Kidney (tissue), 14 donors: ENCODE data around the gene CACNA1S. TPM values are rescaled to one million over a fixed set of nuclear protein-coding genes. Genes with fewer than 3 reads are reported as not detected.

Experiments
- DNase-seq, 5 donors: peaks; one replicate each; pipeline ENCODE4 v3.0.0-alpha.2; 2013 to 2020
- FAIRE-seq: peaks from 2 replicates; lab custom pipeline; 2012; peaks lifted over from hg19 to GRCh38; lab: Jason Lieb, UNC
- H3K27ac ChIP-seq, 2 donors: one replicate each; pipeline ENCODE4 v1.7.0; 2013; ENCODE audit warnings: low read depth in 2 of 2, low read length in 2 of 2, inconsistent platforms in 1 of 2
- H3K27me3 ChIP-seq: one replicate; pipeline ENCODE4 v1.7.1; 2013; ENCODE audit warnings: low read length, inconsistent platforms; ENCODE audit not compliant: control insufficient read depth, insufficient read depth
- H3K36me3 ChIP-seq, 3 donors: one replicate each; pipeline versions ENCODE4 v1.7.0 to v1.7.1; 2013; ENCODE audit warnings: low read length in 3 of 3, control low read depth in 1 of 3, inconsistent platforms in 1 of 3; ENCODE audit not compliant: insufficient read depth in 3 of 3, control insufficient read depth in 2 of 3
- H3K4me1 ChIP-seq, 3 donors: one replicate each; pipeline versions ENCODE4 v1.7.0 to v1.7.1; 2013; ENCODE audit warnings: low read length in 3 of 3, inconsistent platforms in 1 of 3, low read depth in 1 of 3; ENCODE audit not compliant: control insufficient read depth in 2 of 3, insufficient read depth in 2 of 3
- H3K4me3 ChIP-seq, 3 donors: one replicate each; pipeline versions ENCODE4 v1.7.0 to v1.8.1; 2013; ENCODE audit warnings: low read length in 3 of 3, control low read depth in 1 of 3, inconsistent platforms in 1 of 3
- H3K9ac ChIP-seq, 3 donors: one replicate each; pipeline versions ENCODE4 v1.7.0 to v1.7.1; 2013; ENCODE audit warnings: low read length in 3 of 3, control low read depth in 1 of 3, inconsistent platforms in 1 of 3
- H3K9me3 ChIP-seq, 3 donors: one replicate each; pipeline versions ENCODE4 v1.7.0 to v1.7.1; 2013; ENCODE audit warnings: low read length in 3 of 3, control low read depth in 1 of 3, inconsistent platforms in 1 of 3; ENCODE audit not compliant: control insufficient read depth in 2 of 3, insufficient read depth in 1 of 3
- CTCF ChIP-seq: IDR thresholded peaks from 3 replicates; pipeline ENCODE4 v1.5.1; 2012; ENCODE audit warnings: mild to moderate bottlenecking, moderate library complexity, borderline replicate concordance; ENCODE audit not compliant: insufficient read depth; ENCODE audit errors: extremely low read depth
- intact Hi-C: fragments of 100-400 bp; cut with DNase I; formaldehyde crosslinking; loops from one replicate; pipeline ENCODE4 v1.11.1; 2022
- polyA plus RNA-seq: library from polyadenylated mRNA; stranded (reverse); fragments of 350-450 nt; fragmentation: Illumina TruSeq; extraction: RNeasy Lipid Tissue Mini Kit (QIAGEN cat#74804); gene quantifications from one replicate; pipeline ENCODE4 v1.2.3, GENCODE V29; 2014; ENCODE audit warnings: low read depth, low replicate concordance; ENCODE audit not compliant: insufficient read depth
- total RNA-seq: library from RNA; stranded (reverse); fragmentation: NEBNext Ultra II Directional; extraction: Animal tissue kit (Norgen Biotek cat#: 25700); gene quantifications from one replicate; pipeline ENCODE4 v1.2.1, GENCODE V29; 2021
- donor health status: control.
- donor health status: control.
- donor health status: control.
- donor health status: control.
- donor health status: control.
- donor health status: DM: yes; HTN: yes; CAD: no.
- donor health status: Normal renal cell carcinoma (clear cell type).

Gene CACNA1S
- total and polyA plus RNA-seq, 2 donors from 2014 or later, result 0.41 TPM; not detected in 1

- H3K36me3 ChIP-seq, result peaks cover 2 to 55% (median 38%) of the 10 kb centered on the region in 3 donors
- no peaks in the 10 kb centered on the region for H3K9me3 ChIP-seq
- FAIRE-seq (no peak), DNase-seq (peak in 1 of 5 donors; percentile 48)
- no peaks in the 10 kb centered on the region for H3K4me1 ChIP-seq
- TF ChIP-seq CTCF, result no peak
- intact Hi-C loops, result no loop called here
- H3K27ac ChIP-seq, result no peak overlapping the region
- no peak overlapping the region for H3K4me3 ChIP-seq
- no peaks in the 10 kb centered on the region for H3K27me3 ChIP-seq
- H3K9ac ChIP-seq, result no peak overlapping the region
Measured at GRCh38 chr1:201140235-201140940, 28.2 kb upstream of the CACNA1S start.

GRCh38 chr1:201139756-201140155 lies 27.5 kb upstream of the CACNA1S start:
- Histone ChIP-seq H3K4me1 (no peaks in the 10 kb centered on the region), H3K9ac (no peak overlapping the region), H3K27ac (no peak overlapping the region), H3K9me3 (no peaks in the 10 kb centered on the region), H3K36me3 (peaks cover 0 to 53% (median 35%) of the 10 kb centered on the region in 3 donors), H3K4me3 (no peak overlapping the region), H3K27me3 (no peaks in the 10 kb centered on the region)
- TF ChIP-seq CTCF, result no peak
- FAIRE-seq (no peak), DNase-seq (peak in 1 of 5 donors; percentile 23)
- intact Hi-C loops, result no loop called here

- Histone ChIP-seq H3K4me3 (no peak overlapping the region), H3K9me3 (no peaks in the 10 kb centered on the region), H3K27me3 (no peaks in the 10 kb centered on the region), H3K27ac (no peak overlapping the region), H3K4me1 (no peaks in the 10 kb centered on the region), H3K9ac (no peak overlapping the region), H3K36me3 (peaks cover 0 to 49% (median 33%) of the 10 kb centered on the region in 3 donors)
- no peak for FAIRE-seq
- TF ChIP-seq CTCF, result no peak
- DNase-seq, result peak in 1 of 5 donors; percentile 32
- intact Hi-C loops, result no loop called here
Measured at GRCh38 chr1:201139306-201139705, 27.1 kb upstream of the CACNA1S start.
